Neuronal stem cell (in vitro differentiated cells): ENCODE data around the gene RPP40.

Source experiments
- DNase-seq: peaks from one replicate; pipeline ENCODE4 v3.0.0-alpha.2; 2013; ENCODE audit warnings: low spot score
- H2AFZ ChIP-seq: one replicate; pipeline ENCODE4 v1.6.1; 2013; ENCODE audit warnings: mild to moderate bottlenecking, low read length, inconsistent platforms
- H2AK5ac ChIP-seq: 2 replicates; pipeline ENCODE4 v1.6.1; 2013; ENCODE audit warnings: low read depth, mild to moderate bottlenecking, inconsistent platforms, low read length, moderate library complexity, mixed read lengths
- H2BK120ac ChIP-seq: 2 replicates; pipeline ENCODE4 v1.6.1; 2013; ENCODE audit warnings: low read depth, mild to moderate bottlenecking, inconsistent platforms, low read length, moderate library complexity, mixed read lengths
- H2BK12ac ChIP-seq: one replicate; pipeline ENCODE4 v1.6.1; 2013; ENCODE audit warnings: low read length, inconsistent platforms
- H2BK15ac ChIP-seq: 2 replicates; pipeline ENCODE4 v1.6.1; 2013; ENCODE audit warnings: mild to moderate bottlenecking, low read length, inconsistent platforms, mixed read lengths
- H2BK5ac ChIP-seq: one replicate; pipeline ENCODE4 v1.6.1; 2013; ENCODE audit warnings: inconsistent platforms, mild to moderate bottlenecking, low read length, moderate library complexity
- H3K14ac ChIP-seq: one replicate; pipeline ENCODE4 v1.6.1; 2013; ENCODE audit warnings: low read length, inconsistent platforms
- H3K18ac ChIP-seq: 2 replicates; pipeline ENCODE4 v1.6.1; 2013; ENCODE audit warnings: low read length, inconsistent platforms
- H3K23ac ChIP-seq: 2 replicates; pipeline ENCODE4 v1.6.1; 2013; ENCODE audit warnings: low read depth, mild to moderate bottlenecking, mixed read lengths, low read length, inconsistent platforms; ENCODE audit not compliant: poor library complexity
- H3K27ac ChIP-seq: replicated peaks from 3 replicates; pipeline ENCODE4 v1.5.1; 2013; ENCODE audit warnings: low read length, inconsistent platforms
- H3K27me3 ChIP-seq, 3 experiments: 2 replicates each; pipeline ENCODE4 v1.6.1; 2013; ENCODE audit warnings: low read length in 3 of 3, mild to moderate bottlenecking in 2 of 3, inconsistent platforms in 1 of 3, low read depth in 1 of 3, mixed read lengths in 1 of 3, moderate library complexity in 1 of 3; ENCODE audit not compliant: control insufficient read depth in 3 of 3, insufficient read depth in 3 of 3
- H3K36me3 ChIP-seq, 2 donors: replicated peaks in 1 of 2; 2 replicates each; pipeline ENCODE4 v1.6.1; 2013; ENCODE audit warnings: low read length in 2 of 2; ENCODE audit not compliant: control insufficient read depth in 2 of 2, insufficient read depth in 2 of 2
- H3K4ac ChIP-seq: 2 replicates; pipeline ENCODE4 v1.6.1; 2013; ENCODE audit warnings: inconsistent platforms, mild to moderate bottlenecking, low read length, moderate library complexity
- H3K4me1 ChIP-seq, 2 donors: 1 replicate in 1 of 2; 2 replicates in 1 of 2; pipeline ENCODE4 v1.6.1; 2013; ENCODE audit warnings: low read length in 2 of 2, low read depth in 1 of 2; ENCODE audit not compliant: control insufficient read depth in 2 of 2, insufficient read depth in 1 of 2
- H3K4me2 ChIP-seq: one replicate; pipeline ENCODE4 v1.6.1; 2013; ENCODE audit warnings: mild to moderate bottlenecking, low read length, inconsistent platforms; ENCODE audit not compliant: insufficient read depth, poor library complexity, severe bottlenecking
- H3K4me3 ChIP-seq, 2 donors: 2 replicates each; pipeline ENCODE4 v1.5.1; 2013; ENCODE audit warnings: low read length in 2 of 2, mild to moderate bottlenecking in 2 of 2, inconsistent platforms in 1 of 2, moderate library complexity in 1 of 2
- H3K79me1 ChIP-seq: one replicate; pipeline ENCODE4 v1.6.1; 2013; ENCODE audit warnings: low read depth, mild to moderate bottlenecking, inconsistent platforms, low read length, moderate library complexity
- H3K9ac ChIP-seq: one replicate; pipeline ENCODE4 v1.6.1; 2013; ENCODE audit warnings: mild to moderate bottlenecking, low read depth, low read length, inconsistent platforms; ENCODE audit not compliant: poor library complexity
- H3K9me3 ChIP-seq, 2 donors: replicated peaks in 1 of 2; 2 replicates each; pipeline versions ENCODE3 to v1.6.1; 2013; ENCODE audit warnings: low read length in 2 of 2, mild to moderate bottlenecking in 2 of 2, inconsistent platforms in 1 of 2, low read depth in 1 of 2, mixed read lengths in 1 of 2, moderate library complexity in 1 of 2; ENCODE audit not compliant: control insufficient read depth in 2 of 2, insufficient read depth in 1 of 2
- H4K8ac ChIP-seq: one replicate; pipeline ENCODE4 v1.6.1; 2013; ENCODE audit warnings: low read depth, mild to moderate bottlenecking, inconsistent platforms, low read length, moderate library complexity
- H4K91ac ChIP-seq: one replicate; pipeline ENCODE4 v1.6.1; 2013; ENCODE audit warnings: low read length, low read depth, mild to moderate bottlenecking, inconsistent platforms; ENCODE audit not compliant: poor library complexity
- WGBS, 2 donors: extraction: QIAGEN DNeasy Blood & Tissue Kit; methylation state at CpG; one replicate each; pipeline ENCODE4 v1.1.7; 2013; ENCODE audit warnings: missing lambda C conversion rate in 2 of 2, mixed read lengths in 1 of 2; ENCODE audit not compliant: insufficient read length in 2 of 2, insufficient replicate concordance in 1 of 2; ENCODE audit errors: extremely low coverage in 2 of 2; 5-methylcytosine and 5-hydroxymethylcytosine counted together

RPP40 gene

DNA sequence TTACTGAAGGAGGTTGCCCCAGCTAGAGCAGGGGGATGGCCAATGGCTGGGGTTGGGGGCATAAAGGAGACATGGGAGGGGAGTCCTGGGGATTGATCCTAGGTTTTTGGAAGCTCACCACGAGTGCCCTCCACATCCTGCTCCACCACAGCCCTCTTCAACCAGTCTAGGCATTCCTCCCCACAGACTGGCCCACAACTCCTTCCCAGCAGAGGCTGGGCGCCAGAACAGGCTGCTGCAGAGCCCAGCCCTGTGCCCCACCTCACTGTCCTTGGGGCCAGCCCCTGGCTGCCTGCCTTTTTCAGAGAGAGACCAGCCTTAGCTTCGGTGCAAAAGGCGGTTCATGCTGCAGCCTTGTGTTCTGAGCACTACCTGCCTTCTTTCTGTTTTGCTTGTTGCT lies 16.4 kb downstream of the RPP40 start:
- Histone ChIP-seq H4K91ac (no peak overlapping the region), H3K23ac (no peak overlapping the region), H3K14ac (no peak overlapping the region), H3K79me1 (no peaks in the 10 kb centered on the region), H2BK15ac (no peak overlapping the region), H2BK5ac (no peak overlapping the region), H3K4ac (no peak overlapping the region), H3K9me3 (no peaks in the 10 kb centered on the region), H3K4me3 (no peak overlapping the region), H3K9ac (no peak overlapping the region), H2BK120ac (no peak overlapping the region), H2BK12ac (no peak overlapping the region), H3K18ac (no peak overlapping the region), H3K4me1 (no peaks in the 10 kb centered on the region), H4K8ac (no peak overlapping the region), H3K27ac (no peak overlapping the region), H2AK5ac (no peak overlapping the region), H3K27me3 (no peaks in the 10 kb centered on the region), H2AFZ (no peak overlapping the region), H3K4me2 (no peak overlapping the region), H3K36me3 (no peaks in the 10 kb centered on the region)
- DNase-seq: no peak
- no CpG with 5 or more reads among the region's 4 CpGs for WGBS, 2 donors

DNA sequence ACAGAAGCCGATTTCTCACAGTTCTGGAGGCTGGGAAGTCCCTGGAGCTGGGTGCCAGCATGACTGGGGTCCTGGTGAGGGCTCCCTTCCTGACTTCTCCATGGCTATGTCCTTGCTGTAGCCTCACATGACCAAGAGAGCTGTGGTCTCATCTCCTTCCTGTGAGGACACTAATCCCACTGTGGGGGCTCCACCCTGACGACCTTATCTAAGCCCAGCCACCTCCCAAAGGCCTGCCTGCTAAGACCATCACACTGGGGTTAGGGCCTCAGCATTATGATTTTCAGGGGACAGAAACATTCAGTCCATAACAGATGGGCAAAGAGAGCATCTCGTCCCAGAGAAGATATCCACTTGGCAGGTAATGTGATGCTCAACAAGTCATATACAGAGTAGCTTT lies 16.8 kb downstream of the RPP40 start:
- H3K9ac ChIP-seq: no peak overlapping the region
- no peaks in the 10 kb centered on the region for H3K9me3 ChIP-seq
- H3K4me2 ChIP-seq: no peak overlapping the region
- H3K27me3 ChIP-seq: no peaks in the 10 kb centered on the region
- H3K27ac ChIP-seq: no peak overlapping the region
- H3K14ac ChIP-seq: no peak overlapping the region
- peak overlapping the region; percentile 16 for H3K18ac ChIP-seq
- H3K4ac ChIP-seq: no peak overlapping the region
- H3K4me1 ChIP-seq: no peaks in the 10 kb centered on the region
- no peak overlapping the region for H4K91ac ChIP-seq
- H3K4me3 ChIP-seq: no peak overlapping the region
- H3K79me1 ChIP-seq: no peaks in the 10 kb centered on the region
- H2BK120ac ChIP-seq: no peak overlapping the region
- H2BK12ac ChIP-seq: no peak overlapping the region
- H2AK5ac ChIP-seq: no peak overlapping the region
- no peak overlapping the region for H2BK15ac ChIP-seq
- DNase-seq: no peak
- WGBS, 2 donors: no CpG with 5 or more reads among the region's 3 CpGs
- no peak overlapping the region for H2BK5ac ChIP-seq
- no peak overlapping the region for H2AFZ ChIP-seq
- no peak overlapping the region for H3K23ac ChIP-seq
- no peaks in the 10 kb centered on the region for H3K36me3 ChIP-seq
- H4K8ac ChIP-seq: no peak overlapping the region

DNA sequence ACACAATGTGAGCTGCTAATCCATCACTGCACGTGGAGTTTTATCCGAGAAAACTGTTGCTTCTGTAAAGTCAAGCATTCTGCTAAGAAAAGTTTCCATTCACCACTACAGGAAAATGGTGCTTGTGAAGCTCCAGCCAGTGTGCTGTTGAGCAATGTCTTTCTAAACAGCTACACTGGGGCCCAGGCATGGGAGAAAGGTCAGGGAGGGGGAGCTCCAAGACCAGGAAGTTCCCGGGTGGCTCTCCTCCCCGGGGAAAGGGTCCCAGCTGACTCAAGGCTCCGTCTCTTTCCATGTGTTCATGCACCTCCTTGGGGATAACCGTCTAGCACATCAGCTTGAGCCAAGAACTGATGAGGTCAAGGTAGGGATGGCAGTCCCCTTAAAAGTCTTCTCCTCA lies 20.5 kb downstream of the RPP40 start:
- Histone ChIP-seq H4K91ac (no peak overlapping the region), H2AK5ac (no peak overlapping the region), H3K4me2 (no peak overlapping the region), H3K23ac (no peak overlapping the region), H3K4me1 (no peaks in the 10 kb centered on the region), H3K36me3 (no peaks in the 10 kb centered on the region), H2AFZ (no peak overlapping the region), H2BK120ac (no peak overlapping the region), H3K14ac (no peak overlapping the region), H3K4ac (no peak overlapping the region), H3K27ac (no peak overlapping the region), H3K9ac (no peak overlapping the region), H3K4me3 (no peak overlapping the region), H2BK5ac (no peak overlapping the region), H3K27me3 (no peaks in the 10 kb centered on the region), H3K79me1 (no peaks in the 10 kb centered on the region), H2BK15ac (no peak overlapping the region), H3K9me3 (peaks cover 2 to 5% of the 10 kb centered on the region in 2 donors), H3K18ac (no peak overlapping the region), H4K8ac (no peak overlapping the region), H2BK12ac (no peak overlapping the region)
- DNase-seq: no peak
- WGBS, 2 donors: no CpG with 5 or more reads among the region's 6 CpGs

DNA sequence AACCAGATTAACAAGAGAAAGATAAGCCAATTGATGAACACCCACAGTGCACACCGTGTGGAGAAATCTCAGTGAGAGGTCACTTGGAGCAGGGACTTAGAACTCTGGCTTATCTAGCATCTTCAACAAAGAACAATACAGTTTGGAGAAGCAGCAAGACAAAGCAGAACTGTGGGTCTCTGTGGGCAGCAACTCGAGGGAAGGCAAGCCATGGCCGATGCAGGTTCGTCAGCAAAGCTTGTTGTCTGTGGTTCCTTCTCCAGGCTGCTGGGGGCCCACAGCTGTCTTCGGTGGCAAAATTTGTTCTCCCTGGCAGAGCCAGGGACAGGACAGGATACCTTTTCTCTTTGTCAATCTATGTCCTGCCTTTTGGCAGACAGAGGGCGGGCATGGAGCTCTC lies 22.1 kb downstream of the RPP40 start:
- peak overlapping the region; percentile 5 for H3K18ac ChIP-seq
- no peak overlapping the region for H3K4ac ChIP-seq
- H3K79me1 ChIP-seq: no peaks in the 10 kb centered on the region
- no CpG with 5 or more reads among the region's 6 CpGs for WGBS, 2 donors
- H3K27ac ChIP-seq: no peak overlapping the region
- H4K91ac ChIP-seq: no peak overlapping the region
- H3K9me3 ChIP-seq: peaks cover 4 to 9% of the 10 kb centered on the region in 2 donors
- H3K27me3 ChIP-seq: no peaks in the 10 kb centered on the region
- H4K8ac ChIP-seq: no peak overlapping the region
- no peak overlapping the region for H3K23ac ChIP-seq
- no peaks in the 10 kb centered on the region for H3K36me3 ChIP-seq
- no peak overlapping the region for H2AK5ac ChIP-seq
- no peak overlapping the region for H3K4me3 ChIP-seq
- no peak overlapping the region for H3K14ac ChIP-seq
- H2BK15ac ChIP-seq: no peak overlapping the region
- no peak overlapping the region for H2BK5ac ChIP-seq
- DNase-seq: no peak
- H3K4me2 ChIP-seq: no peak overlapping the region
- peak overlapping the region; percentile 21 for H2AFZ ChIP-seq
- H2BK12ac ChIP-seq: no peak overlapping the region
- H3K9ac ChIP-seq: no peak overlapping the region
- H3K4me1 ChIP-seq: no peaks in the 10 kb centered on the region
- no peak overlapping the region for H2BK120ac ChIP-seq
